Thyroid gland (tissue), 4 donors: ENCODE measurements around the gene SLC14A1. TPM values are rescaled to one million over a fixed set of nuclear protein-coding genes. Genes with fewer than 3 reads are reported as not detected.

Experiments
- DNase-seq, 2 donors: peaks; one replicate each; pipeline ENCODE4 v3.0.0-alpha.2; 2019
- H3K27ac ChIP-seq, 3 donors: fragments of 200-600 bp; sonication (generic); 1 replicate in 2 of 3; 2 replicates in 1 of 3; pipeline ENCODE4 v1.5.1; 2016 to 2019; ENCODE audit warnings: mild to moderate bottlenecking in 1 of 3, moderate library complexity in 1 of 3
- H3K27me3 ChIP-seq: fragments of 200-600 bp; sonication (generic); one replicate; pipeline ENCODE4 v1.5.1; 2019
- H3K36me3 ChIP-seq, 2 donors: fragments of 200-600 bp; sonication (generic); one replicate each; pipeline ENCODE4 v1.5.1; 2016 to 2019
- H3K4me1 ChIP-seq, 2 donors: fragments of 200-600 bp; sonication (generic); one replicate each; pipeline ENCODE4 v1.5.1; 2017 to 2019
- H3K4me3 ChIP-seq, 3 donors: fragments of 200-600 bp; sonication (generic); replicated peaks in 1 of 3; 1 replicate in 2 of 3; 2 replicates in 1 of 3; pipeline ENCODE4 v1.5.1; 2016; ENCODE audit warnings: mild to moderate bottlenecking in 1 of 3
- H3K9me3 ChIP-seq: fragments of 200-600 bp; sonication (generic); one replicate; pipeline ENCODE4 v1.5.1; 2017
- CTCF ChIP-seq, 6 experiments: fragments of 200-600 bp in 3 of 6; fragments of 450-650 bp in 3 of 6; sonication (generic) in 3 of 6; IDR thresholded peaks; one replicate each; pipeline ENCODE4 v1.5.1; 2016 to 2019; ENCODE audit warnings: antibody characterized with exemption in 6 of 6, mild to moderate bottlenecking in 2 of 6, inconsistent platforms in 1 of 6, moderate library complexity in 1 of 6
- POLR2A ChIP-seq, 2 donors: fragments of 450-650 bp; IDR thresholded peaks; one replicate each; pipeline ENCODE4 v1.6.1; 2017; ENCODE audit warnings: antibody characterized with exemption in 2 of 2, mild to moderate bottlenecking in 2 of 2, moderate library complexity in 1 of 2
- WGBS, 2 donors: methylation state at CpG; one replicate each; pipeline ENCODE4 v1.1.5; 2017; 5-methylcytosine and 5-hydroxymethylcytosine counted together
- intact Hi-C: fragments of 100-400 bp; cut with DNase I; formaldehyde crosslinking; loops from one replicate; pipeline ENCODE4 v1.15.1; 2023
- total RNA-seq, 4 donors: library from RNA; depleted of rRNA; stranded (reverse); fragments of >200 nt; gene quantifications; one replicate each; pipeline ENCODE4 v1.2.3, GENCODE V29; 2016

The SLC14A1 gene
- total RNA-seq, 4 donors from 2014 or later: 6.2 to 22.9 (median 15.7) TPM

GRCh38 chr18:45688113-45688512, 35.9 kb upstream of the SLC14A1 start:
- no peak overlapping the region for H3K27ac ChIP-seq
- no peak overlapping the region for H3K4me3 ChIP-seq
- 72 to 77% methylated on average over 2 to 4 of the region's 4 CpGs for WGBS, 2 donors
- intact Hi-C loops: loop anchor here (10.0 kb wide), 1 partner anchor 387 kb away; the partner anchor contains the start of gene PSTPIP2
- no peaks in the 10 kb centered on the region for H3K27me3 ChIP-seq
- no peaks in the 10 kb centered on the region for H3K36me3 ChIP-seq
- TF ChIP-seq CTCF (IDR thresholded peaks at IDR 0.05) (no peak), POLR2A (IDR thresholded peaks at IDR 0.05) (no peak)
- no peaks in the 10 kb centered on the region for H3K9me3 ChIP-seq
- H3K4me1 ChIP-seq: no peaks in the 10 kb centered on the region
- no peak for DNase-seq

- Histone ChIP-seq H3K4me1 (no peaks in the 10 kb centered on the region), H3K27me3 (no peaks in the 10 kb centered on the region), H3K27ac (no peak overlapping the region), H3K9me3 (no peaks in the 10 kb centered on the region), H3K36me3 (no peaks in the 10 kb centered on the region), H3K4me3 (no peak overlapping the region)
- no peak for DNase-seq
- TF ChIP-seq CTCF (IDR thresholded peaks at IDR 0.05) (no peak), POLR2A (IDR thresholded peaks at IDR 0.05) (no peak)
- intact Hi-C loops: loop anchor here (10.0 kb wide), 1 partner anchor 386 kb away; the partner anchor contains the start of gene PSTPIP2
- WGBS, 2 donors: 83% methylated on average over 4 of the region's 4 CpGs
Measured at GRCh38 chr18:45688833-45689232, 35.1 kb upstream of the SLC14A1 start.

- intact Hi-C loops: loop anchor here (10.0 kb wide), 1 partner anchor 385 kb away; the partner anchor contains the start of gene PSTPIP2
- Histone ChIP-seq H3K4me1 (no peaks in the 10 kb centered on the region), H3K27ac (no peak overlapping the region), H3K36me3 (no peaks in the 10 kb centered on the region), H3K27me3 (no peaks in the 10 kb centered on the region), H3K9me3 (no peaks in the 10 kb centered on the region), H3K4me3 (no peak overlapping the region)
- DNase-seq: no peak
- TF ChIP-seq POLR2A (IDR thresholded peaks at IDR 0.05) (no peak), CTCF (IDR thresholded peaks at IDR 0.05) (no peak)
- WGBS, 2 donors: 81 to 89% methylated on average over 4 of the region's 4 CpGs
Measured at GRCh38 chr18:45689396-45689795, 34.6 kb upstream of the SLC14A1 start.

- Histone ChIP-seq H3K27me3 (no peaks in the 10 kb centered on the region), H3K9me3 (no peaks in the 10 kb centered on the region), H3K4me3 (no peak overlapping the region), H3K27ac (no peak overlapping the region), H3K4me1 (no peaks in the 10 kb centered on the region), H3K36me3 (no peaks in the 10 kb centered on the region)
- WGBS, 2 donors: 10 to 11% methylated on average over 12 of the region's 12 CpGs
- DNase-seq: peak; percentile 73 to 84
- TF ChIP-seq POLR2A (IDR thresholded peaks at IDR 0.05) (no peak), CTCF (IDR thresholded peaks at IDR 0.05) (peak; percentile 28 to 82 (median 74))
- intact Hi-C loops: loop anchor here (10.0 kb wide), 1 partner anchor 184 kb away; no protein-coding TSS in a partner anchor
Measured at GRCh38 chr18:45690975-45691815, 32.8 kb upstream of the SLC14A1 start.

GRCh38 chr18:45691816-45692179, 32.2 kb upstream of the SLC14A1 start:
- intact Hi-C loops: loop anchor here (10.0 kb wide), 1 partner anchor 183 kb away; no protein-coding TSS in a partner anchor
- Histone ChIP-seq H3K27ac (no peak overlapping the region), H3K9me3 (no peaks in the 10 kb centered on the region), H3K36me3 (no peaks in the 10 kb centered on the region), H3K27me3 (no peaks in the 10 kb centered on the region), H3K4me3 (no peak overlapping the region), H3K4me1 (no peaks in the 10 kb centered on the region)
- TF ChIP-seq CTCF (IDR thresholded peaks at IDR 0.05) (no peak), POLR2A (IDR thresholded peaks at IDR 0.05) (no peak)
- 72 to 74% methylated on average over 7 of the region's 7 CpGs for WGBS, 2 donors
- no peak for DNase-seq
